HG03103 (cell line): Measurements from ENCODE around the gene IPO9.
"Not testable (repeated sequence)": the region's sequence is repeated elsewhere in the genome, so short reads cannot be mapped to it uniquely, and the experiment has no call there.

Experiments used
- ATAC-seq: cut with Tn5 transposase; IDR thresholded peaks from one replicate; pipeline ENCODE4 v1.9.1; 2021; ENCODE audit warnings: low read depth; ENCODE audit not compliant: unreplicated experiment

Gene IPO9

GRCh38 chr1:201808633-201808990 is 20.3 kb upstream of the IPO9 start:
- no peak for ATAC-seq

- ATAC-seq: no peak
Observed at GRCh38 chr1:201809876-201810275, 19.1 kb upstream of the IPO9 start.

GRCh38 chr1:201810466-201811216 is 18.3 kb upstream of the IPO9 start:
- ATAC-seq: no peak

GRCh38 chr1:201813226-201813625 is 15.7 kb upstream of the IPO9 start:
- no peak for ATAC-seq

- ATAC-seq: no peak
Observed at GRCh38 chr1:201816309-201816854, 12.6 kb upstream of the IPO9 start.

- ATAC-seq: no peak
Observed at GRCh38 chr1:201818971-201819750, 9.8 kb upstream of the IPO9 start.

- ATAC-seq: no peak
Observed at GRCh38 chr1:201820413-201820812, 8.5 kb upstream of the IPO9 start.

GRCh38 chr1:201825245-201825644 is 3.7 kb upstream of the IPO9 start:
- ATAC-seq: no peak

- ATAC-seq: no peak
Observed at GRCh38 chr1:201826830-201827229, 2.1 kb upstream of the IPO9 start.

- ATAC-seq: no peak
Observed at GRCh38 chr1:201827321-201828216, 1.4 kb upstream of the IPO9 start.

GRCh38 chr1:201828217-201828819 is 639 bp upstream of the IPO9 start:
- no peak for ATAC-seq

GRCh38 chr1:201831371-201831770 is 2.4 kb downstream of the IPO9 start:
- no peak for ATAC-seq

GRCh38 chr1:201834621-201835020 is 5.7 kb downstream of the IPO9 start:
- ATAC-seq: no peak

- no peak for ATAC-seq
Observed at GRCh38 chr1:201838381-201838780, 9.4 kb downstream of the IPO9 start.

- ATAC-seq: not testable (repeated sequence)
Observed at GRCh38 chr1:201839089-201839488, 10.1 kb downstream of the IPO9 start.

- no peak for ATAC-seq
Observed at GRCh38 chr1:201840055-201840454, 11.1 kb downstream of the IPO9 start.

GRCh38 chr1:201840490-201840889 is 11.5 kb downstream of the IPO9 start:
- no peak for ATAC-seq

- no peak for ATAC-seq
Observed at GRCh38 chr1:201841265-201841912, 12.4 kb downstream of the IPO9 start.

- no peak for ATAC-seq
Observed at GRCh38 chr1:201842472-201843027, 13.6 kb downstream of the IPO9 start.
